Mammary epithelial cell (primary cell): ENCODE data around the gene KLK2.

Experiments
- EZH2 ChIP-seq: IDR thresholded peaks from 2 replicates; pipeline ENCODE4 v1.6.1; 2012; ENCODE audit warnings: low read length, inconsistent platforms, borderline replicate concordance
- TF ChIP-seq, protein P1 (sequence below), 2 donors: IDR thresholded peaks in 1 of 2; conservative IDR thresholded peaks in 1 of 2; 2 replicates each; pipeline ENCODE4 v1.5.1; 2011 to 2012; ENCODE audit warnings: inconsistent platforms in 2 of 2, low read length in 2 of 2, mild to moderate bottlenecking in 2 of 2, control low read depth in 1 of 2, low read depth in 1 of 2; ENCODE audit not compliant: insufficient read depth in 1 of 2; ENCODE audit errors: extremely low read depth in 1 of 2

DNA sequence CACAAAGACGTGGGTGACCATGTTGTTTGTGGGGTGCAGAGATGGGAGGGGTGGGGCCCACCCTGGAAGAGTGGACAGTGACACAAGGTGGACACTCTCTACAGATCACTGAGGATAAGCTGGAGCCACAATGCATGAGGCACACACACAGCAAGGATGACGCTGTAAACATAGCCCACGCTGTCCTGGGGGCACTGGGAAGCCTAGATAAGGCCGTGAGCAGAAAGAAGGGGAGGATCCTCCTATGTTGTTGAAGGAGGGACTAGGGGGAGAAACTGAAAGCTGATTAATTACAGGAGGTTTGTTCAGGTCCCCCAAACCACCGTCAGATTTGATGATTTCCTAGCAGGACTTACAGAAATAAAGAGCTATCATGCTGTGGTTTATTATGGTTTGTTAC lies 5.6 kb downstream of the KLK2 start:
- TF ChIP-seq, protein P1, sequence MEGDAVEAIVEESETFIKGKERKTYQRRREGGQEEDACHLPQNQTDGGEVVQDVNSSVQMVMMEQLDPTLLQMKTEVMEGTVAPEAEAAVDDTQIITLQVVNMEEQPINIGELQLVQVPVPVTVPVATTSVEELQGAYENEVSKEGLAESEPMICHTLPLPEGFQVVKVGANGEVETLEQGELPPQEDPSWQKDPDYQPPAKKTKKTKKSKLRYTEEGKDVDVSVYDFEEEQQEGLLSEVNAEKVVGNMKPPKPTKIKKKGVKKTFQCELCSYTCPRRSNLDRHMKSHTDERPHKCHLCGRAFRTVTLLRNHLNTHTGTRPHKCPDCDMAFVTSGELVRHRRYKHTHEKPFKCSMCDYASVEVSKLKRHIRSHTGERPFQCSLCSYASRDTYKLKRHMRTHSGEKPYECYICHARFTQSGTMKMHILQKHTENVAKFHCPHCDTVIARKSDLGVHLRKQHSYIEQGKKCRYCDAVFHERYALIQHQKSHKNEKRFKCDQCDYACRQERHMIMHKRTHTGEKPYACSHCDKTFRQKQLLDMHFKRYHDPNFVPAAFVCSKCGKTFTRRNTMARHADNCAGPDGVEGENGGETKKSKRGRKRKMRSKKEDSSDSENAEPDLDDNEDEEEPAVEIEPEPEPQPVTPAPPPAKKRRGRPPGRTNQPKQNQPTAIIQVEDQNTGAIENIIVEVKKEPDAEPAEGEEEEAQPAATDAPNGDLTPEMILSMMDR (conservative IDR thresholded peaks at IDR 0.05 in 1 of 2, IDR thresholded peaks at IDR 0.05 in 1 of 2; ENCODE audit: extremely low read depth in 1 of 2, insufficient read depth in 1 of 2, low read depth in 1 of 2, low read length in 2 of 2) = no peak
- no peak for TF ChIP-seq EZH2
